Mesothelial cell of epicardium (in vitro differentiated cells): ENCODE measurements around the gene SLC6A19. TPM values are rescaled to one million over a fixed set of nuclear protein-coding genes. Genes with fewer than 3 reads are reported as not detected.

Experiments
- DNase-seq, 2 experiments: peaks; one replicate each; pipeline ENCODE4 v3.0.0; 2021; ENCODE audit warnings: low spot score in 2 of 2; ENCODE audit not compliant: unreplicated experiment in 2 of 2
- H3K27ac Mint-ChIP-seq: 2 replicates; pipeline ENCODE4 v1.8.0; 2021; ENCODE audit warnings: mixed read lengths
- H3K27me3 Mint-ChIP-seq: 2 replicates; pipeline ENCODE4 v1.8.0; 2021; ENCODE audit warnings: low read depth, mixed read lengths
- H3K36me3 Mint-ChIP-seq: 2 replicates; pipeline ENCODE4 v1.8.0; 2021; ENCODE audit warnings: mixed read lengths
- H3K4me1 Mint-ChIP-seq: 2 replicates; pipeline ENCODE4 v1.8.0; 2021; ENCODE audit warnings: mixed read lengths
- H3K4me3 Mint-ChIP-seq: 2 replicates; pipeline ENCODE4 v1.8.0; 2021; ENCODE audit warnings: mild to moderate bottlenecking, moderate library complexity, mixed read lengths
- H3K9me3 Mint-ChIP-seq: 2 replicates; pipeline ENCODE4 v1.8.0; 2021; ENCODE audit warnings: mixed read lengths
- CTCF ChIP-seq: fragments of 200-600 bp; sonication (generic); IDR thresholded peaks from one replicate; pipeline ENCODE4 v1.5.0; 2021; ENCODE audit warnings: antibody characterized with exemption; ENCODE audit not compliant: unreplicated experiment
- total RNA-seq: library from RNA; stranded (reverse); gene quantifications from 3 replicates; pipeline ENCODE4 v1.2.1, GENCODE V29; 2021

The SLC6A19 gene
- total RNA-seq, 1 donor from 2014 or later = not detected

- H3K4me3 Mint-ChIP-seq = no peak overlapping the region
- peaks cover 50% of the 10 kb centered on the region for H3K27me3 Mint-ChIP-seq
- TF ChIP-seq CTCF = no peak
- peaks cover 2% of the 10 kb centered on the region for H3K4me1 Mint-ChIP-seq
- no peaks in the 10 kb centered on the region for H3K9me3 Mint-ChIP-seq
- no peak overlapping the region for H3K27ac Mint-ChIP-seq
- no peak for DNase-seq
- H3K36me3 Mint-ChIP-seq = no peaks in the 10 kb centered on the region
These were observed 38.0 kb upstream of the SLC6A19 start for GRCh38 chr5:1163366-1163765.

GRCh38 chr5:1163879-1164278 lies 37.5 kb upstream of the SLC6A19 start:
- Mint-ChIP-seq H3K36me3 (no peaks in the 10 kb centered on the region), H3K27ac (no peak overlapping the region), H3K4me1 (peaks cover 2% of the 10 kb centered on the region)

GRCh38 chr5:1164696-1165630 lies 36.4 kb upstream of the SLC6A19 start:
- H3K36me3 Mint-ChIP-seq = no peaks in the 10 kb centered on the region
- H3K27me3 Mint-ChIP-seq = peaks cover 41% of the 10 kb centered on the region
- H3K4me3 Mint-ChIP-seq = no peak overlapping the region
- no peak for DNase-seq
- H3K4me1 Mint-ChIP-seq = peaks cover 2% of the 10 kb centered on the region
- no peak overlapping the region for H3K27ac Mint-ChIP-seq
- H3K9me3 Mint-ChIP-seq = no peaks in the 10 kb centered on the region
- no peak for TF ChIP-seq CTCF

More at GRCh38 chr5:1163879-1164278, 37.5 kb upstream of the SLC6A19 start:
- peaks cover 45% of the 10 kb centered on the region for H3K27me3 Mint-ChIP-seq
- no peak overlapping the region for H3K4me3 Mint-ChIP-seq
- TF ChIP-seq CTCF = no peak
- no peak for DNase-seq
- no peaks in the 10 kb centered on the region for H3K9me3 Mint-ChIP-seq

- no peak for TF ChIP-seq CTCF
- no peak for DNase-seq
- peaks cover 2% of the 10 kb centered on the region for H3K4me1 Mint-ChIP-seq
- H3K27ac Mint-ChIP-seq = no peak overlapping the region
- peaks cover 35% of the 10 kb centered on the region for H3K27me3 Mint-ChIP-seq
- no peaks in the 10 kb centered on the region for H3K36me3 Mint-ChIP-seq
- H3K9me3 Mint-ChIP-seq = no peaks in the 10 kb centered on the region
- H3K4me3 Mint-ChIP-seq = no peak overlapping the region
These were observed 35.5 kb upstream of the SLC6A19 start for GRCh38 chr5:1165864-1166263.

GRCh38 chr5:1166370-1166769 lies 35.0 kb upstream of the SLC6A19 start:
- no peak for TF ChIP-seq CTCF
- Mint-ChIP-seq H3K4me3 (no peak overlapping the region), H3K27me3 (peaks cover 34% of the 10 kb centered on the region), H3K4me1 (peaks cover 2% of the 10 kb centered on the region), H3K36me3 (no peaks in the 10 kb centered on the region), H3K9me3 (no peaks in the 10 kb centered on the region), H3K27ac (no peak overlapping the region)
- no peak for DNase-seq
